ENCODE measurements around the gene PSD. TPM values are rescaled to one million over a fixed set of nuclear protein-coding genes. Genes with fewer than 3 reads are reported as not detected.

Gene PSD
- total RNA-seq, 1 experiment from 2014 or later: 3.4 TPM

GRCh38 chr10:102451105-102451969 is 32.8 kb upstream of the PSD start, which contains the start of gene C10orf95:
C10orf95 (minus strand) TSS chr10:102451543; CDS start chr10:102451093, 450 bp downstream.
- H2AFZ ChIP-seq (ENCODE audit: low read length): no peak within 1 kb of the TSS
- H4K5ac ChIP-seq (ENCODE audit: insufficient read length, low read depth, low read length): no peak within 1 kb of the TSS
- peak within 1 kb of the TSS; percentile 44 to 67 (median 61); a peak in 3 of 7 replicates for H3K27ac Mint-ChIP-seq

More at GRCh38 chr10:102451105-102451969, 32.8 kb upstream of the PSD start, which contains the start of gene C10orf95:
- Histone ChIP-seq H4K20me1 (ENCODE audit: control insufficient read depth, insufficient read depth, insufficient read length) (no peaks in the 10 kb centered on the region), H2BK20ac (ENCODE audit: low read depth, low read length, poor library complexity, severe bottlenecking) (no peak within 1 kb of the TSS), H3K23me2 (ENCODE audit: insufficient read length, low read depth, low read length, poor library complexity, severe bottlenecking) (peaks cover 11% of the 10 kb centered on the region), H3K18ac (ENCODE audit: insufficient read length, low read depth, low read length) (no peak within 1 kb of the TSS), H2BK15ac (ENCODE audit: low read depth, low read length) (no peak within 1 kb of the TSS), H3K4ac (ENCODE audit: low read depth, low read length) (no peak within 1 kb of the TSS), H3K27me3 (ENCODE audit: insufficient read depth, low read length) (0 out of 2 replicates have a peak, but pooled peaks cover 2% of the 10 kb centered on the region), H3K56ac (ENCODE audit: insufficient read length, low read depth, low read length) (no peak within 1 kb of the TSS), H3K79me1 (ENCODE audit: insufficient read depth, low read depth, low read length, poor library complexity, severe bottlenecking) (peaks cover 3% of the 10 kb centered on the region), H3T11ph (ENCODE audit: low read length) (no peak within 1 kb of the TSS), H3K27ac (ENCODE audit: insufficient read length, low read depth, low read length) (no peak within 1 kb of the TSS), H3K9me3 (ENCODE audit: control insufficient read depth, low read depth, low read length) (no peaks in the 10 kb centered on the region), H2BK120ac (ENCODE audit: low read depth, low read length, poor library complexity, severe bottlenecking) (no peak within 1 kb of the TSS), H3K14ac (ENCODE audit: insufficient read depth, low read length) (peak within 1 kb of the TSS; percentile 9; the same call in 1 of the 2 replicates), H3K79me2 (ENCODE audit: insufficient read depth, low read length) (peaks cover 3% of the 10 kb centered on the region; the same call in 1 of the 2 replicates), H3K4me2 (ENCODE audit: insufficient read depth, insufficient read length, low read length) (peak within 1 kb of the TSS; percentile 92), H4K91ac (ENCODE audit: insufficient read length, low read depth, low read length) (no peak within 1 kb of the TSS), H2BK12ac (ENCODE audit: insufficient read length, low read depth, low read length) (no peak within 1 kb of the TSS), H2BK5ac (ENCODE audit: insufficient read length, low read length) (no peak within 1 kb of the TSS), H3K4me1 (ENCODE audit: insufficient read depth, low read length) (peaks cover 7% of the 10 kb centered on the region; the same call in 1 of the 2 replicates), H3K9ac (ENCODE audit: extremely low read depth, insufficient read length, low read length) (peak within 1 kb of the TSS; percentile 2), H3K23ac (ENCODE audit: insufficient read length, low read depth, low read length) (no peak within 1 kb of the TSS), H4K8ac (replicated peaks; ENCODE audit: insufficient read length, low read depth, low read length) (no peak within 1 kb of the TSS), H2AK5ac (ENCODE audit: insufficient read length, low read length) (no peak within 1 kb of the TSS)
- Mint-ChIP-seq H3K9me3 (no peaks in the 10 kb centered on the region; a peak in 2 of 5 replicates), H3K27me3 (ENCODE audit: low read depth) (no peaks in the 10 kb centered on the region; the same call in 1 of the 2 replicates), H3K4me3 (peak within 1 kb of the TSS; percentile 84 to 85), H3K4me1 (peaks cover 44 to 56% of the 10 kb centered on the region in 2 experiments), H3K36me3 (ENCODE audit: insufficient read depth in 1 of 3, low read depth in 3 of 3) (peaks cover 4 to 18% (median 7%) of the 10 kb centered on the region in 3 experiments)
- no peak for TF ChIP-seq CTCF (conservative IDR thresholded peaks at IDR 0.05)
- no peak for DNase-seq
- no CpG with 5 or more reads among the region's 28 CpGs for WGBS (ENCODE audit: extremely low coverage, insufficient read length, low lambda C conversion rate)

Measured in H9 (cell line).